Measurements from ENCODE around the gene PGA3.

PGA3 gene

GRCh38 chr11:61194981-61195695, 8.2 kb upstream of the PGA3 start:
- Histone ChIP-seq H3K9me3 (ENCODE audit: control insufficient read depth, insufficient read depth, low read depth, low read length) (no peaks in the 10 kb centered on the region), H3K4me3 (ENCODE audit: low read depth, low read length) (no peak overlapping the region), H3K27ac (ENCODE audit: extremely low read depth, low read depth, low read length) (no peak overlapping the region), H3K4me1 (ENCODE audit: control insufficient read depth, insufficient read depth, low read length) (no peaks in the 10 kb centered on the region), H3K36me3 (ENCODE audit: control insufficient read depth in 2 of 2, insufficient read depth in 1 of 2, low read length in 2 of 2) (no peaks in the 10 kb centered on the region)
- TF ChIP-seq KLF7 (tag by site-specific recombination; IDR thresholded peaks at IDR 0.05; ENCODE audit: borderline replicate concordance) (no peak), ZNF600 (tag by site-specific recombination; IDR thresholded peaks at IDR 0.05) (no peak), KLF16 (tag by site-specific recombination; IDR thresholded peaks at IDR 0.05) (no peak), MYNN (tag by site-specific recombination; IDR thresholded peaks at IDR 0.05; ENCODE audit: borderline replicate concordance) (no peak), PRDM1 (tag by site-specific recombination; IDR thresholded peaks at IDR 0.05) (no peak), PRDM4 (tag by site-specific recombination; IDR thresholded peaks at IDR 0.05) (no peak), ZNF518A (tag by site-specific recombination; conservative IDR thresholded peaks at IDR 0.05; ENCODE audit: low read depth) (no peak), ZNF280D (tag by site-specific recombination; IDR thresholded peaks at IDR 0.05) (no peak), ZNF19 (tag by site-specific recombination; IDR thresholded peaks at IDR 0.05; ENCODE audit: low read depth) (no peak), ZNF221 (tag by site-specific recombination; IDR thresholded peaks at IDR 0.05; ENCODE audit: borderline replicate concordance) (no peak), BCL11A (tag by site-specific recombination; IDR thresholded peaks at IDR 0.05; ENCODE audit: low read depth) (no peak), ZNF521 (tag by site-specific recombination; IDR thresholded peaks at IDR 0.05) (no peak), MEIS1 (CRISPR knock-in tag; IDR thresholded peaks at IDR 0.05; ENCODE audit: borderline replicate concordance) (no peak)
- TF ChIP-seq, protein P1, sequence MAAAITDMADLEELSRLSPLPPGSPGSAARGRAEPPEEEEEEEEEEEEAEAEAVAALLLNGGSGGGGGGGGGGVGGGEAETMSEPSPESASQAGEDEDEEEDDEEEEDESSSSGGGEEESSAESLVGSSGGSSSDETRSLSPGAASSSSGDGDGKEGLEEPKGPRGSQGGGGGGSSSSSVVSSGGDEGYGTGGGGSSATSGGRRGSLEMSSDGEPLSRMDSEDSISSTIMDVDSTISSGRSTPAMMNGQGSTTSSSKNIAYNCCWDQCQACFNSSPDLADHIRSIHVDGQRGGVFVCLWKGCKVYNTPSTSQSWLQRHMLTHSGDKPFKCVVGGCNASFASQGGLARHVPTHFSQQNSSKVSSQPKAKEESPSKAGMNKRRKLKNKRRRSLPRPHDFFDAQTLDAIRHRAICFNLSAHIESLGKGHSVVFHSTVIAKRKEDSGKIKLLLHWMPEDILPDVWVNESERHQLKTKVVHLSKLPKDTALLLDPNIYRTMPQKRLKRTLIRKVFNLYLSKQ (tag by site-specific recombination; IDR thresholded peaks at IDR 0.05; ENCODE audit: borderline replicate concordance), result no peak
- ChIA-PET CTCF (no interaction called here), POLR2A (no interaction called here)
